Loucy (cell line): ENCODE measurements around the gene IGSF9B.

ENCODE experiments used
- CTCF ChIP-seq: fragments of 200-600 bp; sonication (generic); conservative IDR thresholded peaks from 2 replicates; pipeline ENCODE4 v1.5.1; 2014; ENCODE audit warnings: mild to moderate bottlenecking, antibody characterized with exemption, low read length
- EZH2phosphoT487 ChIP-seq: fragments of 200-600 bp; IDR thresholded peaks from 2 replicates; pipeline ENCODE4 v1.6.1; 2018; ENCODE audit warnings: antibody characterized with exemption, mild to moderate bottlenecking, moderate library complexity, borderline replicate concordance

DNA sequence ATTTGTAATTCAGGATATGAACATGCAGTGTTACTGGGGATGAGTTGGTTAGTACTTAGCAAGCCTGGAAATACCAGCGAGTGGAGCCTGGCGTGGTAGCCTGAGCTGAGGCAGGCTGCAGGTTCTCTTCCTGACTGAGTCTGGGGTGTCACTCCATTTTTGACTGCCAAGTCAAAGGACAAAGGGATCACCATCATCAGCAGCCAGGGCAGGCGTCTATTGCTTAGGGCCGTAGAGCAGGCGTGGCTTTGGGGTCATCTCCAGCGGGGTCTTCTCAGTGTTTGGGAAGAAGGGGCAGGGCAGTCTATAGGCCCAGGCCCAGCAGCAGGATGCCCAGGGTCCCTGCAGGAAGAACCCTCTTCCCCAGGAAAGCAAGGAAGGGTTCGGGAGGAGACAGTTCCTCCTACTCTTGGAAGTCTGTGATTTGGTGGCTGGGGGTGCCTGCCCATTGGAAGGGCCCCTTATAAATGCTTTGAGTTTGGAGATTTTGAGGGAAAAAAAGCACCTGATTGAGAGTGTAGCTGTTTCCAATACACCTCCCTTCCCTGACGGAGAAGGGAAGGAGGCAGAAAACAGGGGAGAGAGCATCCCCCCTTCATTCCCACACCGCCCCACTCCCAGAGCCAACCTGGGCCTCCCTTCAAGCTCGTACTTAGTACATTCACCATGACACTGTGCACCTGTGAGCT lies 60.0 kb downstream of the IGSF9B start:
- TF ChIP-seq CTCF (no peak), EZH2phosphoT487 (no peak)
